GM06990 (cell line): ENCODE measurements around the gene TRPM7.
"Not testable (repeated sequence)": the region's sequence is repeated elsewhere in the genome, so short reads cannot be mapped to it uniquely, and the experiment has no call there.

ENCODE experiments used
- DNase-seq: peaks from one replicate; pipeline ENCODE4 v3.0.0-alpha.2; 2011; ENCODE audit not compliant: insufficient read length; ENCODE audit errors: extremely low read depth
- H3K27me3 ChIP-seq: replicated peaks from 2 replicates; pipeline ENCODE4 v1.6.0; 2011; ENCODE audit warnings: low read length; ENCODE audit not compliant: control insufficient read depth, insufficient read depth
- H3K36me3 ChIP-seq: 2 replicates; pipeline ENCODE4 v1.5.1; 2011; ENCODE audit warnings: low read length; ENCODE audit not compliant: control insufficient read depth, insufficient read depth
- H3K4me3 ChIP-seq: replicated peaks from 2 replicates; pipeline ENCODE4 v1.5.1; 2011; ENCODE audit warnings: low read depth, mild to moderate bottlenecking, control low read depth, low read length
- TF ChIP-seq, protein P1 (sequence below): IDR thresholded peaks from 2 replicates; pipeline ENCODE4 v1.5.1; 2011; ENCODE audit warnings: low read length, control low read depth, mild to moderate bottlenecking, inconsistent platforms; ENCODE audit not compliant: insufficient read depth, poor library complexity, severe bottlenecking

TRPM7 gene

DNA sequence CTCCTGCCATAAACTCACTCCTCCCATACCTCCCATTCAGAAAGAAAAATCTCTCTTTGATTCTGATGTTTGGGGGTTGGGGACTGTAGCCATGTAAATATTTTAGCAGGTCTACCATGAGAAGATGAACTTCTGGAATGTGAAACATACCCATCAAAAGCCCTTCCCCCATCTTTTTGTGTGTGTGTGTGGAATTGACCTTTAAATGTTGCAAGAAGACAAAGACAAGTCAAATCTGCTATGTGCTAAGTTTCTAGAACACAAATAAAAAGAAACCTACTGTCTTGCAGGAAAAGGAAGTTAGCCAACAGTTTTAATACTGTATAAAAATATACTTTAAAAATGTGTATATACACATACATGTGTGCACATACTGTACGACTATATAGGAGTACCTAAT, 110.4 kb downstream of the TRPM7 start:
- no peaks in the 10 kb centered on the region for H3K27me3 ChIP-seq
- TF ChIP-seq, protein P1, sequence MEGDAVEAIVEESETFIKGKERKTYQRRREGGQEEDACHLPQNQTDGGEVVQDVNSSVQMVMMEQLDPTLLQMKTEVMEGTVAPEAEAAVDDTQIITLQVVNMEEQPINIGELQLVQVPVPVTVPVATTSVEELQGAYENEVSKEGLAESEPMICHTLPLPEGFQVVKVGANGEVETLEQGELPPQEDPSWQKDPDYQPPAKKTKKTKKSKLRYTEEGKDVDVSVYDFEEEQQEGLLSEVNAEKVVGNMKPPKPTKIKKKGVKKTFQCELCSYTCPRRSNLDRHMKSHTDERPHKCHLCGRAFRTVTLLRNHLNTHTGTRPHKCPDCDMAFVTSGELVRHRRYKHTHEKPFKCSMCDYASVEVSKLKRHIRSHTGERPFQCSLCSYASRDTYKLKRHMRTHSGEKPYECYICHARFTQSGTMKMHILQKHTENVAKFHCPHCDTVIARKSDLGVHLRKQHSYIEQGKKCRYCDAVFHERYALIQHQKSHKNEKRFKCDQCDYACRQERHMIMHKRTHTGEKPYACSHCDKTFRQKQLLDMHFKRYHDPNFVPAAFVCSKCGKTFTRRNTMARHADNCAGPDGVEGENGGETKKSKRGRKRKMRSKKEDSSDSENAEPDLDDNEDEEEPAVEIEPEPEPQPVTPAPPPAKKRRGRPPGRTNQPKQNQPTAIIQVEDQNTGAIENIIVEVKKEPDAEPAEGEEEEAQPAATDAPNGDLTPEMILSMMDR = no peak
- H3K4me3 ChIP-seq = no peak overlapping the region
- H3K36me3 ChIP-seq = peaks cover 14% of the 10 kb centered on the region
- DNase-seq = no peak

DNA sequence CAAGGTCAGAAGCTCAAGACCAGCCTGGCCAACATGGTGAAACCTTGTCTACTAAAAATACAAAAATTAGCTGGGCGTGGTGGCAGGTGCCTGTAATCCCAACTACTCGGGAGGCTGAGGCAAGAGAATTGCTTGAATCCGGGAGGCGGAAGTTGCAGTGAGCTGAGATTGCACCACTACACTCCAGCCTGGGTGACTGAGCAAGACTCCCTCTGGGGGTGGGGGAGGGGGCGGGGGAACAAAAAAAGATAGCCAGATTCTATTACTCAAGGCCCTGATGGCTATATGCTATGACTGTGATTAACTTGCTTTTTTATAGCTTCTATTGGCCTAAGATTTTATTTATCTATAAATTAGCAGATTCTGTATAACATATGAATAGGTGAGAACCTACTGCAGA, 112.8 kb downstream of the TRPM7 start:
- H3K27me3 ChIP-seq, DNase-seq, H3K4me3 ChIP-seq: not testable (repeated sequence)
- peaks cover 14% of the 10 kb centered on the region for H3K36me3 ChIP-seq

DNA sequence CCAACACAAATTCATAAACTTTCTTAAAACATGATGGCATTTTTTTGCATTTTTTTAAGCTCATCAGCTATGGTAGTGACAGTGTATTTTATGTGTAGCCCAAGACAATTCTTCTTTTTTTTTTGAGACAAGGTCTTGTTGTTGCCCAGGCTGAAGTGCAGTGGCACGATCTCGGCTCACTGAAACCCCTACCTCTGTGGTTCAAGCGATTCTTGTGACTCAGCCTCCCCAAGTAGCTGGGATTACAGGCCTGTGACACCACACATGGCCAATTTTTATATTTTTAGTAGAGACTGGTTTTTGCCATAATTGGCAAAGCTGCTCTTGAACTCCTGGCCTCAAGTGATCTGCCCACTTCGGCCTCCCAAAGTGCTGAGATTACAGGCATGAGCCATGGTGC, 122.8 kb downstream of the TRPM7 start:
- TF ChIP-seq, protein P1 = no peak
- H3K27me3 ChIP-seq = no peaks in the 10 kb centered on the region
- peaks cover 3% of the 10 kb centered on the region for H3K36me3 ChIP-seq
- H3K4me3 ChIP-seq = no peak overlapping the region
- no peak for DNase-seq

DNA sequence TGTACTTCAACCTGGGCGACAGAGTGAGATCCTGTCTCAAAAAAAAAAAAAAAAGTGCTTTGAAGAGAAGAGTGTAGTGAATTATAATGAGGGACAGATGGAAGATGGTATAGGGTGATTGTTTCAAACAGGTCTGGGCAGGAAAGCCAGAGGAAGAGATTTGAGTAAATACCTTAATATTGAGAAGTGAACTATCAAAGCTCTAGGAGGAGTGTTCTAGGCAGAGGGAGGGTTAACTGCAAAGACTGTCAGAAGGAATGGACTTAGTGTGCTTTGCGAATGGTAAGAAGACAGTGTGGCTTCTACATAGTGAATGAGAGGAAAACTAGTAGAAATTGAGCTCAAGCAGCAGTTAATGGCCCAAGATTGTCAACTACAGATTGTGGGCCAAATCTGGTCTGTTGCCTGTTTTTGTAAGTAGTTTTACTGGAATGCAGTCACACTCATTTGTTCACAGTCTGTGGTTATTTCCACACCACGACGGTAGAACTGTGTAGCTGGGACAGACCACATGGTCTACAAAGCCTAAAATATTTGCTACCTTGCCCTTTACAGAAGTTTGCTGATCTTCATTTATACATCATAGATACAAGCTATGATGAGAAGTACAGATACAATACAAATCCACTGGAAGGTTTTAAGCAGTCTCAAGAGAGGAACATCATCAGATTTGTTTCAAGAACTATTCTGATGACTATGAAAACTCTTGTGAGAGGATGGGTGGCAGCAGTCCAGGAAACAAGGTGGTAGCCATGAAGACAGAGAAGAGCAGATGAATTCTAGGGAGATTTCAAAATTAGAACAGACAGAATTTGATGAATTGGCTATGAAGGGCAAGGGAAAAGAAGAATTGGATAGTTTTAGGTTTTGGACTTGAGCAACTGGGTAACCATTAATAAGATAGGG, 123.6 kb downstream of the TRPM7 start:
- no peak overlapping the region for H3K4me3 ChIP-seq
- no peaks in the 10 kb centered on the region for H3K27me3 ChIP-seq
- TF ChIP-seq, protein P1 = no peak
- DNase-seq = no peak
- H3K36me3 ChIP-seq = peaks cover 3% of the 10 kb centered on the region

DNA sequence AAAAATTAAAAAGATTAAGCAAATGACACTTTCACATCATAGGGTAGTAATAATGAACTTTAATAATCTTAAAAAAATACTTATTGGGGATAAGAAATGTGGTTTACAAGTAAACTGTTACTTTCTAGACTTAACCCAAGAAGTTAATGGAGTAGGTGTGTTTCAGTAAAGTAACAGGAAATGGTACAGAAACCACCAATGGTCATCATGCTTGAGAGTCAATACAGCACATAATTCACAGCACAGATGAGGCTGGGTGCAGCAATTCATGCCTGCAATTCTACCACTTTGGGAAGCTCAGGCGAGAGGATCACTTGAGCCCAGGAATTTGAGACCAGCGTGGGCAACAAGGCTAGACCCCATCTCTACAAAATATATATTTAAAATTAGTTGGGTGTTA, 128.6 kb downstream of the TRPM7 start:
- H3K36me3 ChIP-seq = peaks cover 3% of the 10 kb centered on the region
- no peaks in the 10 kb centered on the region for H3K27me3 ChIP-seq
- DNase-seq = no peak
- TF ChIP-seq, protein P1 = no peak
- no peak overlapping the region for H3K4me3 ChIP-seq

DNA sequence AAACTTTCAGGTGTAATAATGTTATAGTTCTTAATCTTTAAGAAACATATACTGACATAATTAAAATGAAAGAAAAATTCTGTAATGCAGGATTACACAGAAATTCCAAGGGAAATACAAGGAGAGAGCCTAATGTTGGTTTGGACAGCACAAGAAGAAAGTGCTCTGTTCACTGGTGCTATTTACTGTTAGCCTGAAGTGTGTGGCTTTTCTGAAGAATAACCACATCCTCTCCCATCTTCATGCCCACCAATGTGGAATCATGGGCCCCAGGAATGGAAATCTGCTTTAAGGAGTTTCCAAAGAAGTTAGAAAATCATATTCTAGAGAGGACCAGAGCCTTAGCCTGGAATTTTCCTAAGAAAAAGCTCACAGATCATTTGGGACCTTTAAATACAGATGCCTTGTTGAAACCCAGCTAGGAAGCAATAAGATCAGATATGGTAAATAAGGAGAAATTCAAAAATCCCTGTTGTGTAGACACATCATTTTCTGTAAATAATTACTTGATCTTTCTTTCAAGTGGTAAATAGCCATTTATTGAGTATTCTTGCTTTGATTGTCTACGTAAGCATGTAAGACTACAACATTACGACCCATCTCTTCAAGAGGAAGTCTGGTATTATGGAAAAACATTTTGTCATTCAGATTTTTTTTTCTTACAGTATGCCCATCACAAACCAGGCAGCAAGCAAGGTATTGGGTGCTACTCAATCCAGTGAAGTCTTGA, 129.8 kb downstream of the TRPM7 start:
- no peaks in the 10 kb centered on the region for H3K27me3 ChIP-seq
- TF ChIP-seq, protein P1 = no peak
- no peaks in the 10 kb centered on the region; the same call in 1 of the 2 replicates for H3K36me3 ChIP-seq
- H3K4me3 ChIP-seq = no peak overlapping the region
- DNase-seq = no peak
